CD4-positive, alpha-beta T cell treated with Interleukin-6 for 4 hours (primary cell): ENCODE results near the gene PPL.
"Not testable (repeated sequence)": the region's sequence is repeated elsewhere in the genome, so short reads cannot be mapped to it uniquely, and the experiment has no call there.

Experiments
- DNase-seq: peaks from one replicate; pipeline ENCODE4 v3.0.0-alpha.2; 2020; ENCODE audit warnings: mixed read lengths

The PPL gene

GRCh38 chr16:4958510-4959438 lies 21.8 kb upstream of the PPL start:
- DNase-seq: no peak

DNA sequence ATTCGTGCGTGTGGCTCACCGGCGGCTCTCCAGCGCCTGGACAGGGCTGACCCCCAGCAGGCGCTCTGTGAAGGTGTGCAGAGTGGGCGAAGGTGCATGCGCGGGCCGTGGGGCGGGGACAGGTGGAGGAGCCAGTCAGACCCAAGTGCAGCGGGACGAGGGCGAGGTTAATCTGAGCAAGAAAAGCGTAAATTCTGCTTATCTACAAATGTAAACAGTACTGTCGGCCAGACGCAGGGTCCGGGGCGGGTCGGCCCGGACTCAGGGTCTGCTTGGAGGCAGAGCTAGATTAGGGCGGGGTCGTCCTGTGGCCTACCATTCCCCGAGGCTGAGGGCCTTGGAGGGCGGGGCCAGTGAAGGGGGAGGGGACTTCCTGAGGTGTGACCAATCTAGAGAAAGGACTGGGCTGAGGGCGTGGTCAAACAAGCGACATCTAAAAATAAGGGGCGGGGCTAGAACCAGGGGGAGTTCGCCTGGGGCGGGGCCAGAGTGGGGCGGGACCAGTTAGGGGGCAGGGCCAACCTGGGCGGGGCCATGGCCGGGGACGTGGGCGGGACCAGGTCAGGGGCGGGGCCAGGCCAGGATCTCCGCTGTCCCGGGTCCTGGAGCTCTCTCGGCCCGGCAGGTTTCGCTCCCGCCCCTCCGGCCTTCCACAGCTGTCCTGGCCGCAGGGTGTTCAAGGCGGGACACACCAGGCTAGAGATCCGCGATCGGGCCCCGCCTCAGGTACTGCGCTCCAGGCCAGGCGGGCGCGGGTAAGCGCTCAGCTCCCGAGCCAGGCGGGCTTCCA lies 21.0 kb upstream of the PPL start, which contains the start of gene SEC14L5:
Gene SEC14L5 (plus strand): TSS at position 611 of the 790 bp plus-strand sequence. CDS start 994 bp downstream, outside the sequence.
- DNase-seq: peak; percentile 89

GRCh38 chr16:4957420-4957719 lies 20.4 kb upstream of the PPL start:
- DNase-seq: no peak

- DNase-seq: no peak
These were observed 17.8 kb upstream of the PPL start for GRCh38 chr16:4954714-4955113.

GRCh38 chr16:4951583-4951982 lies 14.6 kb upstream of the PPL start:
- DNase-seq: not testable (repeated sequence)

DNA sequence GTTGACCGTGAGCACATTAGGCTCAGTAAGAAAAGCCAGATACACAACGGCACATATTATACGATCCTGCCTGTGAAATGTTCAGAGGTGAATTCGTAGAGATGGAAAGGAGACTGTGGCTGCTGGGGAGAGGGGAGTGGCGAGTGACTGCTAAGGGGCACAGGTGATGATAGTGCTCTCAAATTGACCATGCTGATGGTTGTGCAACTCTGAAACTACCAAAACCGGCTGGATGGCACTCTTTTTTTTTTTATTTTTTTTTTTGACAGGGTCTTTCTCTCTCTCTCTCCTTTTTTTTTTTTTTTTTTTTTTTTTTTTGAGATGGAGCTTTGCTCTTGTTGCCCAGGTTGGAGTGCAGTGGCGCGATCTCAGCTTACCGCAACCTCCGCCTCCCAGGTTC lies 13.0 kb upstream of the PPL start:
- DNase-seq: no peak

DNA sequence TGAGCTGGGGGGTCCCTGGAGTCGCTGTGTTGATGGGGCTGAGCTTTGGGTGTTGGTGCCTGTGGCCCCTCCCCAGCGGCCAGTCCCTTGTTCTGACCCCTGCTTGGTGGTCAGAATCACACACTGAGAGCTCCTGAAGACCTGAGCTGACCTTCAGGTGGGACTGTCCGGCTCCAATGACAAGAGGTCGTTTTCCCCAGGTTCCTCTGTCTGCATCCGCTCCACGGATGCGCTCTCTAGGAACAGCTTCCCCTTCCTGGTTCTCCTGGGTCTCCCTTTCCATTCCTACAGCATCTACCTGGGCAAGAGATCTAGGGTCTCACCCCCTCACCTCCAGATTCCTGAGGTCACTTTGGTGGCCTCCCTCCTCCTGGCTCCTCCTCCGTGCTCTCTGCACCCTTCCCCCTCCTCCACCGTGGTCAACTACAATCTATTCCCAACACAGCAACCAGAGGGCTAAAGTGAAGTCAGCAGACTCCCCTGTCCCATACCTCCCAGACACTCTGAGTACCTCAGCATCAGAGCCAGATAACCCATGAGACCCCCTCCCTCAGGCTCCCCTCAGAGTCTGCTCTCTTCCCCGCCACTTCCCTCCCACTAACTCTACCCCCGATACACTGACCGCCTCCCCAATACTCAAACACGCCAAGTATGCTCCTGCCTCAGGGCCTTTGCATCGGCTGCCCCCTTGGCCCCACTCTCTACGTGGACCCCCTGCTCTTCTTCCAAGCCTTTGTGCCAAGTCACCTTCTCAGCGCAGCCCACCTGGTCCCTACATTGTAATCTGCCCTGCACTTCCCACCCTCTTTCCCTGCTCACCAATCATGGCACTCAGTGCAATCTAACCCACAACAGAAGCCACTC lies 12.2 kb upstream of the PPL start:
- DNase-seq: no peak

DNA sequence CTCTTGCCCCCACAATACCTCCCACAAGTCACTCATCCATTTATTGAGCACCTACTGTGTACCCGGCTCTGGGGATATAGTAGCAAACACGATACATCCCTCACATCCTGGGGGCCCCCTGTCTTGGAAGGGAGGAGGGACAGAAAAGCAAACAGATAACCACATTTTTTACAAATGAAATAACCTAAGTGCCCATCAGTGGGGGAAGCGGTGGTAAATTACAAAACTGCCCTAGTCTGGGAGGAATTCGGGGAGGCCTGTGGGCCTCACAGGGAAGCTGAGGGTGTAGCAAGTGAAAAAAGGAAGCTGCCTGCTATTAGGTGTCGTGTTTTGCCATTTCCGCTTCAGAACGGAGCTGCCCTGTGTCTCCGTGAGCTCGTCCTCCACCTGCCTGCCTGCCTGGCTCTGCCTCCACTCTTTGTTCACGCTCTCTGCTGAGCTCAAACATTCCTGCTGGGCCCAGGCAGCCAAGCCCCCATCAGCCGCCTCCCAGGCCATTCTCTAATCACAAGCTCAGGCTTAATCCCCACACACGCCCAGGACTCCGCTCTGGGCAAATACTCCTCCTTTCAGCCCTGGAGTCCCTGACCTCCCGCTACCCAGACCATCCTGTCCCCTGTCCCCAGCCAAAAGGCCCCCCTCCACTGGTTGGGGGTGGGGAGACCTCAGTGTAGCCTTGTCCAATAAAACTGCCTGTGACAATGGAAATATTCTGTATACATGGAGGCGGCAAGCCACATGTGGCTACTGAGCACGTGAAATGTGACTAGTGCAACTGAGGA lies 11.0 kb upstream of the PPL start:
- no peak for DNase-seq

- no peak for DNase-seq
These were observed 10.0 kb upstream of the PPL start for GRCh38 chr16:4946917-4947316.

- no peak for DNase-seq
These were observed 8.9 kb upstream of the PPL start for GRCh38 chr16:4945560-4946502.

- peak; percentile 5 for DNase-seq
These were observed 7.7 kb upstream of the PPL start for GRCh38 chr16:4944333-4945281.

DNA sequence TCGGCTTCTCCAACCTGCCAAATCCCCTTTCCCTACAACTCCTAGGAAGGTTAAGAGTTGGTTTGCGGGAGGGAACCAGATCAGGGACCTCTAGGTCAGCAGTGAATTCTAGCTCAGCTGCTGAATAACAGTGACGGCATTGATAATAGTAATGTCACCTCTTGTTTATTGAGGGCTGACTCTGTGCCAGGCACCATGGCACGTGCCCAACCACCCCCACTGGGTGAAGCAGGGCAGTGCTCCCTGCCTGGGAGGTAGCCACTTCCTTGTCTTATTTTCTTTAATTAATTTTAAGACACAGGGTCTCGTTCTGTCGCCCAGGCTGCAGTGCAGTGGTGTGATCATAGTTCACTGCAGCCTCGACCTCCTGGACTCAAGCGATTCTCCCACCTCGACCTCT lies 5.5 kb upstream of the PPL start:
- no peak for DNase-seq

DNA sequence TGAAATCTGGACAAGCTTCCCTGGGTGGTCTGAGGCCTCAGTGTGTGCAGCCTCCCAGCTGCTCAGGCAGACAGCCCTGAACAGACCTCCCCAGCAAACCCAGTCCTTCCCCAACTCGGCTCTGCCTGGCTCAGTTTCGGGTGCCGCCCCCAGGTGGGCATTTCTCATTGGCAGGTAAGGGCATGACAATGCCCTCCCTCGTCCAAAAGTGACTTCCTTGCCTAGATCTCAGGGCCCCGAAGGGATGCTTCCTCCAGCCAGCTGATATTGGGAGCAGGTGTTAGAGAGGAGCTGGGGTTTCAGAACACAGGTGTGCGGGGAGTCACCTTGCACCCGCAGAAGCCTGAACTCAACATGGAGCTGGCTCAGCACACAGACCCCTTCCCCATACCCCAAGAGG lies 3.8 kb upstream of the PPL start:
- no peak for DNase-seq

- no peak for DNase-seq
These were observed 1.7 kb upstream of the PPL start for GRCh38 chr16:4938683-4939030.

GRCh38 chr16:4937782-4938682 lies 1.1 kb upstream of the PPL start:
- DNase-seq: no peak

- DNase-seq: no peak
These were observed 562 bp downstream of the PPL start for GRCh38 chr16:4936181-4936990.

DNA sequence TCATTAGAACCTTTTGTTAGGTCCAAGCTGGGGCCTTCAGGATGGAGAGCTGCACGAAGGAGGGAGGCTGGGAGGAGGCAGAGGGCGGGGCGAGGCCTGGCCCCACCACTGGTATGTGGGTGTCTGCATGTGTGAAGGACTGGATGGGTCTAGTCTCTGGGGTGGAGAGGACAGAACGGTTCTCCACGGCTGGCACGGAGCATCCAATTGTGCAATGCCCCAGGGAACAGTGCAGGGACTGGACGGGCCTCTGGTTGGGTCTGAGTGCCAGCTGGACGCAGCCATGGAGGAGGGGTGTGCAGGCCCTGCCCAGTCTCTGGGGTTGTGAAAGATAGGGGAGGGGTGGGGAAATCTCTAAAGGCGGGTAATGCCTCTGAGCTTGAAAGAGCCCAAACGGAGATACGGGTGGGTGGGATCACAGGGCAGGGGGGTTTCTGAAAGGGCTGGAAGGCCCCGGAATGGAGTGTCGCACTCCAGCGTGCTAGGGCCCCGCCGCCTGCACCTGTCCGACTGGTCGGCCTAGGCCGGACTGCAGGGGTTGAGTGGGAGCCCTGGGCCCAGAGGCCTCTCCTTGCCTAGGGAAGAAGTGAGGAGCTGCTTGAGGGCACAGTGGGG lies 1.6 kb downstream of the PPL start:
- DNase-seq: no peak

GRCh38 chr16:4934591-4934990 lies 2.4 kb downstream of the PPL start:
- no peak for DNase-seq
